Activated CD8-positive, alpha-beta memory T cell treated with anti-CD3 and anti-CD28 coated beads for 36 hours (primary cell): ENCODE results near the gene RAD52. TPM values are rescaled to one million over a fixed set of nuclear protein-coding genes. Genes with fewer than 3 reads are reported as not detected.

ENCODE experiments used
- CTCF ChIA-PET: fragments of 350-600 bp; sonication (Branson Sonifier 250); formaldehyde crosslinking; loops from one replicate; lab custom pipeline; 2021; ENCODE audit warnings: antibody characterized with exemption; lab: Charles Lee
- POLR2A ChIA-PET: fragments of 350-600 bp; sonication (Branson Sonifier 250); formaldehyde crosslinking; loops from one replicate; lab custom pipeline; 2021; ENCODE audit warnings: antibody characterized with exemption; lab: Charles Lee
- total RNA-seq, 2 experiments: library from RNA; stranded (reverse); gene quantifications; one replicate each; pipeline ENCODE4 v1.2.3, GENCODE V29; 2021

Gene RAD52
- total RNA-seq = 10 to 100 TPM; 12.8 to 14.6 TPM

GRCh38 chr12:949453-950191 lies at the start of gene RAD52:
Gene RAD52, minus strand, starts transcription at chr12:949694. Its CDS starts 16,636 bp downstream, at chr12:933058.
- ChIA-PET CTCF (interaction anchor here (0.6 to 1.8 kb wide), 23 partner anchors 12 to 633 kb away, joined by 3 to 9 read pairs (median 3); partner anchors contain the start of gene WNK1), POLR2A (interaction anchor here (0.6 to 1.4 kb wide), 4 partner anchors 44 to 645 kb away, joined by 3 to 6 read pairs (median 4); partner anchors contain the start of gene WNK1)

DNA sequence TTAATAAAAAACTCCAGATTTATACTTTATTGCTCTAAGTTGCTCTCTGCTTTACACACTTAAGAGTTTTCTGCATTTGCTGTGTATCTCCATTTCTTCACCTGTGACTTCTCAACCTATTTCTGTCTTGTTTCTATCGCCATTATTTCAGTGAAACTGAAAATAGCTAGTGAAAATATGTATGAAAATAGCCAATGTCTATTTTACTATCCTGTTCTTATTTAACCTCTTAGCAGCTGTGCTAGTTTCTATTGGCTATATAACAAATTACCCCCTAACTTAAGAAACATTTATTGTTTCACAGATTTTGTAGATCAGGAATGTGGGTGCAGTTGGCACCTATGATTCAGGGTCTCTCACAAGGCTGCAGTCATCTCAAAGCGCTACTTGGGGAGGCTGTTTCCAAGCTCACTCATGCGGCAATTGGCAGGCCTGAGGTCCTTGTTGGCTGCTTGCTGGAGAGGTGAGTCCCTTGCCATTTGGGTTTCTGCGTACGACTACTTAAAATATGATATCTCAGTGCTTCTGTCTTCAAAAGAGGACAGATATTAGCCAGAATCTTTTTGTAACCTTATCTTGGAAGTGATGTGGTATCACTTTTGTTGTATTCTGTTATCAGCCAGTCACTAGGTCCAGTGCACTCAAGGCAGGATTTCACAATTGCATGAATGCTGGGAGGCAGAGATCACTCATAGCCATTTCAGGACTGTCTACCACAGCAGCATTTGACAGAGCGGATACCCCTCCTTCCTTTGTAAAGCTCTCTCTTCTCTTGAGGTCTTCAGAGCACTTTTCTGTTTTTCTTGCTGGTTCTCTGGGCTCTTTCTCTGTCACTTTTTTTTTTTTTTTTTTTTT lies 48.8 kb upstream of the RAD52 start:
- POLR2A ChIA-PET = no interaction called here

GRCh38 chr12:997505-997904 lies 48.0 kb upstream of the RAD52 start:
- POLR2A ChIA-PET = no interaction called here
- CTCF ChIA-PET = no interaction called here

More for the DNA sequence above, 48.8 kb upstream of the RAD52 start:
- CTCF ChIA-PET = no interaction called here

- CTCF ChIA-PET = no interaction called here
- POLR2A ChIA-PET = no interaction called here
Measured at GRCh38 chr12:996881-997280, 47.4 kb upstream of the RAD52 start.

- ChIA-PET POLR2A (interaction anchor here (0.6 kb wide), 1 partner anchor 478 kb away, joined by 3 read pairs; no protein-coding TSS in a partner anchor), CTCF (no interaction called here)
Measured at GRCh38 chr12:992647-993046, 43.2 kb upstream of the RAD52 start.

- CTCF ChIA-PET = interaction anchor here (0.7 to 1.1 kb wide), 2 partner anchors 42 to 244 kb away, joined by 3 to 4 read pairs; partner anchors contain the start of gene RAD52
Measured at GRCh38 chr12:991350-992333, 42.1 kb upstream of the RAD52 start.

DNA sequence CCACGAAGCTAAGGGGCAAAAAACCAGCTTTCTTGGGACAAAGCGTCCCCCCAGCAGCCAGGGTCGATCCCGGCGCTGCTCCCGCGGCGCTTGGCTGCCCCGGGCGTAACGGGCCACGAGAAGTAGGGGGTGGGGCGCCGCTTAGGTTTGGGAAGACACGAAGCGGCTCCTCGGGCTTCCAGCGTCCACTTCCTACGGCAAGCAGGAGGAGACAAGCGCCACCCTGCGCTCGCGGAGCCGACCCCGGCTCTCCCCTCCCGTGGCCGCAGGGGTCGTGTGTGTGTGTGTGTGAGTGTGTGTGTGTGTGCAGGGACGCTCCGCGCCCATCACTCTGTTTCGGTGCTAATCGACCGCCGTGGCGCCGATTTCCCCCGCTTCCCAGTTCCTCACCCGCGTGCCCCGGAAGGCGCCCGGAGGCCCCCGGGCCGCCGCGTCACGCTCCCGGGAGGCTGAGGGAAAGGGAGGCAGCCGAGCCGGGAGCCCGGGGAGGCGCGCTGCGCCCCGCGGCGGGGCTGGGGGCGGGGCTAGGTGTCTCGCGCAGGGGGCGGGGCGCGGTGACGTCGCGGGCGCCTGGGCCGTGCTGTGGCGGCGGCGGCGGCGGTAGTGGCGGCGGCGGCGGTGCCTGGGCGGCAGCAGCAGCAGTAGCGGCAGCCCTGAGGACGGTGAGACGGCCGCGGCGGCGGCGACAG lies 41.3 kb upstream of the RAD52 start, which contains the start of gene ERC1:
ERC1 (plus strand) TSS at position 563 of the 689 bp plus-strand sequence. CDS start 36,681 bp downstream, outside the sequence.
- ChIA-PET CTCF (interaction anchor here (0.8 to 1.3 kb wide), 3 partner anchors 11 to 42 kb away, joined by 3 to 4 read pairs (median 3); partner anchors contain the start of gene RAD52), POLR2A (interaction anchor here (0.6 to 1.0 kb wide), 3 partner anchors 601 to 608 kb away, joined by 3 to 15 read pairs (median 4); no protein-coding TSS in a partner anchor)

More at GRCh38 chr12:991350-992333, 42.1 kb upstream of the RAD52 start:
- POLR2A ChIA-PET = interaction anchor here (0.6 to 0.9 kb wide), 2 partner anchors 114 to 601 kb away, joined by 3 read pairs; no protein-coding TSS in a partner anchor

DNA sequence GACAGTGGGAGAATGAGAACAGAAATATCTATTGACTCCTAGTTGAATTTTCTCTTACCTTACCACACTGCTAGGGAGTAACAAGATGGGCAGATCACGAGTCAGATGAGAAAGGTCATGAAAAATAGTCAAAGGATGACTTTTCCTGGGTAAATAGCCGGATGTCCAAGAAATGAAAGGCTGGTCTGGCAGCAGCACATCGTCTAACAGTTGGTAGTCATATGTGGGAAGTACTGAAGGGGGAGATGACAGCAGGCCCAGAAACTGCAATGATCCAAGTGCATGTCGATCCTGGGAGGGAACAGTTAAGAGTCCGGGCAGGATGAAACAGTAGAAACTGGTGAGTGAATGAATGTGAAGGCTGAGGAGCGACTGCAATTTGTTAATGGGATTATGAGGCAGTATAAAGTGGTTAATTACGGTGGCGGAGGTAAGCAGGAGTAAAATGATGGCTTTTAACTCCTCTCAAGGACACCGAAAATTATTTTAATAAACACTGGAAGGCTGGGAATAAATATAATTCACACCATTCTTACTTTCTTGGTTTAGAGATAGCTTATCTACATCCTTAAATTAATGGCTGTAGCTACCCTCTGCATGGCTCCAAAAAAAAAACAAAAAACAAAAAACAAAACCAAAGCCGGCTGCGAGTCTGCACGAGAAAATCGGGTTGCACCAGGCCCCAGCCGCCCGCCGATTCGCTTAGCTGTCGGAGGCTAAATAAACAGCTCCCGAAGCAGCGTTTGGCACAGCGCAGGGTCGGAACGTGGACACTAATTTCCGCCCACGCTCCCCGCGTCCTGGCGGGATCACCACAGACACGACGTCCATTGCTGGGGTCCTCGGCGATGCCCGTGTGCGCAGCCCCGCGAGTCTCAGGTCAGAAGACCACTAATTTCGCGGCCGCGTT lies 40.5 kb upstream of the RAD52 start:
- CTCF ChIA-PET = interaction anchor here (0.8 to 1.3 kb wide), 2 partner anchors 11 to 41 kb away, joined by 3 to 4 read pairs; partner anchors contain the start of gene RAD52
- POLR2A ChIA-PET = interaction anchor here (0.6 to 1.0 kb wide), 3 partner anchors 600 to 609 kb away, joined by 3 to 15 read pairs (median 4); no protein-coding TSS in a partner anchor

- POLR2A ChIA-PET = no interaction called here
- CTCF ChIA-PET = no interaction called here
Measured at GRCh38 chr12:989051-989450, 39.6 kb upstream of the RAD52 start.

DNA sequence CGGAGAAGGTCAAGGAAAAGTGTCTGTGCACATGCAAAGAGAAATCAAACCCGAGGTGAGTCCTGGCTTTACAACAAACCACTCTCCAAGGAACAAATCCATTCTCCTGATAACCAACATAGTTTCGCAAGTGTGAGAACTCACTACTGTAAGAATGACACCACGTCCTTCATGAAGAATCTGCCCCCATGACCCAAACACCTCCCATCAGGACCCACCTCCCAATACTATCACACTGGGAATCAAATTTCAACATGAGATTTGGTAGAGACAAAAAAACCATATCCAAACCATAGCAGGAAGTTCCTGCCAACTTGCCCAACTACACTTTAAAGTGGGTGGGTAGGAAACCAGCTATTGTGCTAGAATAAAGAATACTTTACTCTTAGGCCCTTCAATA lies 39.2 kb upstream of the RAD52 start:
- ChIA-PET POLR2A (no interaction called here), CTCF (no interaction called here)

DNA sequence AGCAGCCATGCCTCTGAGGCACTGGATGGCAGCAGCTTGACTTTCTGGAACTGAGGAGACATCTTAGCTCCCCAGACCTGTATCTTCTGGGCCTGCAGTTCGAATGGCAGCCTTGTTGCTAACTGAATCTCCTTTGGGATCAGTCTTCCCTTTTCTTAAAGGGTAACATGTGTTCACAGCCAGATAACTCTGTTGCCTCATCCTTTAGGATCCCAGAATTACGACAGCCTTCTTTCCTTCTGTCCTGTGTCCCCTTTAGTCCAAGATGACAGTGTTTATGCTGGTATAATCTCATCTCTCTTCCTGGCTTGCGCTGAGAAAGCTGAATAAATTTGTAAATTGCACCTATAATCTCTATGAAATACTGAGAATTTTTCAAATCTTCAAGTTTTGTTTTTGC lies 32.5 kb upstream of the RAD52 start:
- ChIA-PET CTCF (no interaction called here), POLR2A (interaction anchor here (0.7 kb wide), 1 partner anchor 19 kb away, joined by 6 read pairs; no protein-coding TSS in a partner anchor)

- CTCF ChIA-PET = no interaction called here
- POLR2A ChIA-PET = interaction anchor here (0.6 kb wide), 2 partner anchors 161 to 444 kb away, joined by 3 to 4 read pairs; no protein-coding TSS in a partner anchor
Measured at GRCh38 chr12:981176-981828, 31.8 kb upstream of the RAD52 start.

DNA sequence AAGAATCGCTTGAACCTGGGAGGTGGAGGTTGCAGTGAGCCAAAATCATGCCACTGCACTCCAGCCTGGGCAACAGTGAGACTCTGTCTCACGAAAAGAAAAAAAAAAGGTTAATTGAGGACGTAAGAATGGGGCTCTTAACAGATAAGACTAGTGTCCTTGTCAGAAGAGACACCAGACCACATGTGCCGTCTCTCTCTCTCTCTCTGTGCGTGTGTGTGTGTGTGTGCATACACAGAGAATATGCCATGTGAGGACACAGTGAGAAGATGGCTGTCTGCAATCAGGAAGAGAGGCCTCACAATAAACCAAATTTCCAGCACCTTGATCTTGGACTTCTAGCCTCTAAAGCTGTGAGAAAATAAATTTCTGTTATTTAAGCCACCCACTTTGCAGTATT lies 29.9 kb upstream of the RAD52 start:
- POLR2A ChIA-PET = no interaction called here

GRCh38 chr12:977156-977555 lies 27.7 kb upstream of the RAD52 start:
- POLR2A ChIA-PET = no interaction called here
- CTCF ChIA-PET = no interaction called here

More for the DNA sequence above, 29.9 kb upstream of the RAD52 start:
- CTCF ChIA-PET = no interaction called here

DNA sequence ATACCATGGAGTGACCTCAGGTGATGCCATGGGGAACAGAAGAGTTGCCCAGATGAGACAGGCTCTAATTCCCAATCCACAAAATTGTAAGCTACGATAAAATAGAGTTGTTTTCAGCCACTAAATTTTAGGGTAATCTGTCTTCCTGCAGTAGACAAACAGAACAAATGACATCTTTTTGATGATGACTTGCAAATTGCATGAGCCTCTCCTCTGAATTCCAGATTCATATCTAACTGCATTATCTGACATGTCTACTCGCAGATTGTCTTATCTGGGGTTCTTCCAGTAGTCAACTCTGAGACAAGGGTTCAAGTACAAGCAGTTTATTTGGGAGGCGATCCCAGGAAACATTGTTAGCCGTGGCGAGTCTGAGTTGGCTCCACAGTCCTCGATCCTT lies 27.1 kb upstream of the RAD52 start:
- CTCF ChIA-PET = no interaction called here
- POLR2A ChIA-PET = no interaction called here

- CTCF ChIA-PET = no interaction called here
Measured at GRCh38 chr12:974271-974862, 24.9 kb upstream of the RAD52 start.

More at GRCh38 chr12:974271-974862, 24.9 kb upstream of the RAD52 start:
- POLR2A ChIA-PET = no interaction called here
